HG03159 (cell line): ENCODE results near the gene AGPAT1.
"Not testable (repeated sequence)": the region's sequence is repeated elsewhere in the genome, so short reads cannot be mapped to it uniquely, and the experiment has no call there.

ENCODE experiments used
- ATAC-seq: cut with Tn5 transposase; IDR thresholded peaks from one replicate; pipeline ENCODE4 v1.9.1; 2021; ENCODE audit warnings: mild to moderate bottlenecking, moderate library complexity; ENCODE audit not compliant: unreplicated experiment

Gene AGPAT1

DNA sequence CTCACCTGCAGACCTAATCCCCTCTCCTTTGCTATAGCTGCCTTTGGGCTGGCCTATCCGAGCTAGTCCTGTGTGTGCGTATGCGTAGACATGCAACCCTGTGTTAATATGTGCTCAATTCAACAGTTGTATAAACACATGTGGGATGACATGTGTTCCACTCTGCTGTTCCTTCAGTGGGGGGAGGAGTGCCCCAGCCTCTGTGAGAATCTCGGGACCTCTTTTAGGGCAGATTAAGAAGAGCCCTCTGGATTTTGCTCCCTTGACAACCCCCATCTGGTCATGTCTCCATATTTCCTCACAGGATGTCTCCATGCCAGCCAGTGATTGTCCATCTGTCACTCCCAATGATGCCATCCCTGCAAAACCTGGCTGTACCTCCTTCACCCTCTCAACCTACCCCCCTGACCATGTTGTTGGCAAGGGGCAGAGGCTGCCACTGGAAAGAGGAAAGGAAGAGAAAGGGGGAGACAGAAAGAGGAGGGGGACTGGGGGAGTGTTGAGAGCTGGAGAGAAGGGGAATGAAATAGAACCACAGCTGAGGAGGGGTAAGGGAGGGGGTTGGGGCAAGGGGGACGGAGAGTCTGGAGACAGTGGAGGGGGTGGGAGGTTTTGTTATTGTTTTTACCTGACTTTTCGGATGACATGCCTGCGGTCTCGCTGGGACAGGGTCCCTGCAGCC lies 24.6 kb downstream of the AGPAT1 start:
- no peak for ATAC-seq

DNA sequence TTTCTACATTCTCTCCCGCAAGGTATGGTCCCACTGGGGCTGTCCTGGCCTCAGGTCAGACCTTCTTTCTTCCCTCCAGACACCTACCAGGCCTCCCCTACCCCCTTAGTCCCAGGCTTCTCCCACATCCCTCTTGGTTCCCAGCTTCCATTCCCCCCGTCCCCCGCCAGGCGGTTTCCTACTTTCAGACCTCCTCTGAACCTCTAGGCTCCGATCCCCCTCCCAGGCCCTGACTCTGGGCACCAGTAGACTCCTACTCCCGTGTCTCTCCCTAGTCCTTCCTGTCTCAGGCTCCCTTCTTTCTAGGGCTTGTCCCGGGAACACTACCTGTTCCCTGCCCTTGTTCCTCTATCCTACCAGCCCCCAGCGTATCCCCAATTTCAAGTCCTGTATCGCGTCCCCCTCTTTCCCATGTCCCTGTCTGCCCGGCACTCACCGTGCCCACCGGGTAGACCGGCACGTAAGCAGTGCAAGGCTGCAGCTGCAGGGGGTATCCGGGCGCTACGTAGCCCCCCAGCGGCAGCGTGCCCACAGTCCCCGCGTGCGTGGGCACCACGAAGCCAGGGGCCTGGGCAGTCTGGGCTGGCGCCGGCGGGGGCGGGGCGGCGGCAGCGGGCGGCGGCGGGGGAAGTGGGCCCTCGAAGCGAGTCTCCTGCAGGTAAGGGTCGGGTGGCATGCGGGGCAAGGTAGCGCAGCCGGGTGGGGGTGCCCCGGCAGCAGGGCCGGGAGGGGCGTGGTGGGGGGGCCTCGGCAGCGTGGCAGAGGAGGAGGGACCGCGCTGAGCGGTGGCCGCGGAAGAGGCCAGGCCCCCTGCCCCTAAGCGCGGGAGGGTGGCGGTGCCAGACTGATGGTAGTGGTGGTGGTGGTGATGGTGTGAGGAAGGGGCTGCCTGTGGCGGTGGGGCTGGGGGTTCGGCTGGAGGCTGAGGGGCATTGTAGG lies 25.7 kb downstream of the AGPAT1 start:
- ATAC-seq, result no peak

DNA sequence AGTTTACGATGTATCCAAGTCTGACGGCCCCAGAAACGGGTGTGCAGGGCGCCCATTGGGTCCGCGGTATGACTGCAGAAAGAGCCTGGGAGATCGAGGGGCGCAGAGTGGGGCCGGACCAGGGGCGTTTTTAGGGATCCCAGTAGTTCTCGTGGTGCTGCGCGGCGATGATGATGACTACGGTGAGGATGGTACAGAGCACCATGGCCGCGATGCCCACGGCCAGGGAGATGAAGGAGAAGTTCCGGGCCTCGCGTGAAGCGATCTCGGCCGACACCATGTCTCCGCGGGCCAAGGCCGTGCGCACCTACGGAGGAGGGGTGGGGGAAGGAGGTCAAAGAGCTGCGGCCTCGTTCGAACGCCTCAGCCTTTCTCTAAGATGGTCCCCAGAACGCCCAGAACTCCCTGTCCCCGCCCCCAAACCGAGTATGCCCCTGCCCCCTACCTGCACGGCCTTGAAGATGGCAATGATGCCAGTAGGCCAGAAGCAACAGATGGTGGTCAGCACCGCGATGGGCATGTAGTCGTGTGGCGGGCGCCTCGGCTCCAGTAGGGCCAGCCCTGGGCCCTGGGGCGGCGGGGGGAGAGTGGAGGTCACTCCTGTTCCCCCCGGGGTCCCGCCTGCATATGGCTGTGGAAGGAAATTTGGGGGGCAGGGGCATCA lies 26.7 kb downstream of the AGPAT1 start:
- no peak for ATAC-seq

DNA sequence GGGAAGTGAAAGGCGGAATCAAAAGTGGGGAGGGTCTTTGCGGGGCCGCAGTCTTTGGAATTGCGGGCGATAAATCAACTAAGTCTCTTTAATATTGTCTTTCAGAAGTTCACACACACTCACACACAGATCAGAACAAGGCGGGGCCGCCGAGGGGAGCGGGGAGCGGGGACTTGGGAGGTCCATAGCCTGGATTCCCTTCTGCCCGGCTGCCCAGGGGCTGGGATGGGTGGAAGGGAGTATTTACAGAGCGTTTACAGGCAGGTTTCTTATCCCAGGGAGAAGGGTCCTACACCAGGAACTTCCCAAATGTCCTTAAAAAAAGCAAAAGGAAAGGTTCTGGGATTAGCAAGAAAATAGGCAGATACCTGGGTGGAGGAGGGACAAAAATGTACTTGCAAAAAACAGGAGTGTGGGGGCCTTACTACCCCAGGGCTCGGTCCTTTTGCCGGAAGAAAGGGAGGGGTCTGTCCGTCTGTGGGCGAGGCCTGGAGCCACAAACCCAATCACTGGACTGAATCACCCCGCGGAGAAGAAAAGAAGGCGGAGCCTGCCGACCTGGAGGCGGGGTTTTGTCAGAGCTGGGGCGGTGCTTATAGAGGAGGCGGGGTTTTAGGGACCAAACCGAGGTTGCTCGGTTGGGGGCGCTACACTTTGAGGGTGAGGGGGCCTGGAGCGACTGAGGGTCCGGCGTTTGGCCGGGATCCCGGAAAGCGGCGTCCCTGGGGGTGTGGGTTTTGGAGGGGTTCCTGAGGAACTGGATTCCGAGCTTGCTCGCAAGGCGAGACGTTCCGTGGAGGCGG lies 27.4 kb downstream of the AGPAT1 start:
- no peak for ATAC-seq

DNA sequence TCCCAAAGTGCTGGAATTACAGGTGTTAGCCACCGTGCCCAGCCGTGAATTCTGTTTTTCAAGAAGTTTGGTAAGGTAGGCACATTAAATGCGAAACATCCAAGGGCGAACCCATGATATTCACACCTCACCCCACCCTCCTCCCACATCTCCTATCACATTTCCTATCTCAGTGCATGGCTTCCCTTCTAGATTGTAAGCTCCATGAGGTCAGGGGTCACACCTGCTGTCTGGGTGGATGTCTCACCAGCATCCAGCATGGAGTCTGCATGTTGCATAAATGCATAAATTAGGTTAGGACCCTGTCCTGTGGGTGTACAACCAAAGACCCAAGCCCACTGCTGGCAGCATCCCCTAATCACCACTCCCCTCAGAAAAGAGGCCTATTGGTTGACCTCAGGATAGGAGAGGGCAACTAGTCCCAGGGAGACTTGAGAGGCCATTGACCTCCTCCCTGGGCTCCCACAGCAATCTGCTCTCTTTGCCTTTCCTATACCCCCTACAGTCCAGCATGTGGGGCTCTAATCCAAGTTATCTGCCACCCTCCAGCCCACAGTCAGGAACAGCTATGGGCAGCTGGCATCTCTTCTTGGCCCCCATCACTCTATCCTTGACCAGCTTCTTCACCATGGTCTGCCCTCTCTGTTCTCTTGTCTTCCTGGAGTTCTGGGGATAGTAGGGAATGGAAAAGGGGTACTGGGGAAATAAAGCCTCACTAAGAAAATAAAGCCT lies 28.3 kb downstream of the AGPAT1 start:
- no peak for ATAC-seq

DNA sequence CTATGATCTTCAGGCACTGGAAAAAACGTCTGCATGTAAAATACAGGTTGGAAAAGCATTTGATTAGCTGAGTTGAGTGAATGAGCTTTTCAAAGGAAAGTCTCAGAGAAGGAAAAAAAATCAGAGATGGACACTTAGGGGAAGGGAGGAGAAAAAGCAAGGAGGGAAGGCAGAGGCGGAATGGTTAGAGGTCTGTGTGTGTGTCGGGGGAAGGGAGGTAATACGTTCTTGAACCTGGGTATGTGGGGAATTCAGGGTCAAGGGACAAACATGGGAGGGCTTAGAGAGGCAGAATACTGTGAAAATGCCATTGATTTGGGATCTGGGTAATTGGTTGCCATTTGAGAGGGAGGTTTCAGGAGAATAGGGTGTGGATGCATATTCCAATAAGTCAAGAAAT lies 29.2 kb downstream of the AGPAT1 start:
- no peak for ATAC-seq

DNA sequence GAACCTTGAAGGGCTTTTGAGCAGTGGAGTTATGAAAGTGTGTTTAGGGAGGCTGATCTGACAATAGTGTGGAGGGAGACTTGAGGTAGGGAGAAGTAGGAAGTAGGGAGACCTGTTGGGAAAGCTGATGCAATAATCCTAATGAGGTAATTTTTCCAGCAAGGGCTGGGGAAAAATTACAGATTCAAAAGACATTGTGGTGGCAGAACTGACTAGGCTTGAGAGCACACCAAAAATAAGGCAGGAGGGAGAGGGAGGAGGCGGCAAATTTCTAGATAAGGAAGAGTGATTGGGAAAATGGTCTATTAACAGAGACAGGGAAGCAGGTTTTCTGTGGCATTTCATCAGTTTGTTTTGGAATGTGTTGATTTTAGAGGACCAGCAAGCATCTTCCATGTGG lies 29.6 kb downstream of the AGPAT1 start:
- no peak for ATAC-seq

DNA sequence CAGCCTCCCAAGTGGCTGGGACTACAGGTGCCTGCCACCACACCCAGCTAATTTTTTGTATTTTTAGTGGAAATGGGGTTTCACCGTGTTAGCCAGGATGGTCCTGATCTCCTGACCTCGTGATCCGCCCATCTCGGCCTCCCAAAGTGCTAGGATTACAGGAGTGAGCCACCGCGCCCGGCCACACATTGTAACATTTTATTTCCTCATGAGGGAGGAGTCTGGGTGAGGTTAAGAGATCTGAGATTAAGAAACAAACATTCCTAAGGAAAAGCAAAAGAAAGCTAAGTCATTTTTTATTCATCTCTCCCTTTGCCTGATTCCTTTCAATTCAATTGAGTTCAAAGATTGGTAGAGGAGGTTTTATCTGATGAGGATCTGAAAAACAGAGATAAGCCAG lies 31.6 kb downstream of the AGPAT1 start:
- ATAC-seq, result not testable (repeated sequence)

DNA sequence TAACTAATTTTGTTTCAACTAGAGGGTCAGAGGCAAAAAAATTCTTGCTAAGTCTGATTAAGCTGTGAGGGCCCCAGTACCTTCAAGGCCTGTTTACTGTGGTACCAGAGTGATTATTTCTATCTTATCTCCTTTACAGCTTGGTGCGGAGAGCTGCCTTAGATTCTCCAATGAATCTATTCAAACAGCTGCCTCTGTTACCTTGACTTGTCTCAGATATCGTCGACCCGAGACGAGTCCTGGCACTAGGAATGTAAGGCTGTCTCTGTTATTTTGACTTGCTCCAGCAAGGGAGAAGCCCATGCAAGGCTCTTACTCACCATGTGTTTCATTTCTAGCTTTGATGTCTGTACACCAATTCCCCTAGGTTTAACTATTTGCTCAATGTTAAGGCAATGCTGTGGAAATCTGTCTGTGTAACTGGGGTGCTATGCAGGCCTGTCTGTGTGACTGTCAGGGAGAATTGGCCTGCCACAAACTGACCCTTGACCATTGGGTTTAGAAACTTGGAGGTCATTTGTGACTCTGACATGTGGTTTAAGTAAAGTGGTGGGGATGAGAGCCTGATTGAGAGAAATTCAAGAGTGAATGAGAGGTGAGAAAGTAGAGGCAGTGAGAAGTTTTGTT lies 35.4 kb downstream of the AGPAT1 start:
- no peak for ATAC-seq

DNA sequence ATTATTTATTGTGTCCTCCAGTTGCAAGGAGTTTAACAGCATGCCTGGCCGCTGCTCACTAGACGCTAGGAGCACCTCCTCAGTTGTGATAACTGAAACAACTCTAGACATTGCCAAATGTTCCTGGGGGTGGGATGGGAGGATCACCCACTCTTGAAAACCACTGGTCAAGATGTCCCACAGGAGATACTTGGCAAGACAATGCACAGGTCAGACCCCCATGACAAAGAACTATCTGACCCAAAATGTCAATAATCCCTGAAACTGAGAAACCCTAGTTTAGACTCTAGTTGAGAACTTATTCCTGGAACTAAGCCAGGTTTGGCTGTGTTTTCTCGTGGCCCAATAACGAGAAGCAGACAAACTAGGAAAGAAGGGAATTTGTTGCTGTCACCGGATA lies 36.3 kb downstream of the AGPAT1 start:
- no peak for ATAC-seq

DNA sequence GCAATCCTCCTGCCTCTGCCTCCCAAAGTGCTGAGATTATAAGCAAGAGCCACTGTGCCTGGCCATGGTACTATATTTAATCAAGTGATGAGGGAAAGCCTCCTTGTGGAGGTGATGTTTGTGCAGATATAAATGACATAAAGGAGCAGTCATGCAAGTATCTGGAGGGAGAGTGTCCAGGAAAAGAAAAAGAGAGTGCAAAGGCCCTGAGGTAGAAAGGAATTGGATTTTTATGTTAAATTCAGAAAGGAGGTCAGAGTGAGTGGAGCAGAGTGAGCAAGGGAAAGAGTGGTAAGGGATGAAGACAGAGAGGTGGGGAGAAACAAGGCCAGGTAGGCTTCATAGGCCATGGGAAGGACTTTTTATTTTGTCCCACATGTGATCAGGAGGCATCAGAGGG lies 38.4 kb downstream of the AGPAT1 start:
- no peak for ATAC-seq

DNA sequence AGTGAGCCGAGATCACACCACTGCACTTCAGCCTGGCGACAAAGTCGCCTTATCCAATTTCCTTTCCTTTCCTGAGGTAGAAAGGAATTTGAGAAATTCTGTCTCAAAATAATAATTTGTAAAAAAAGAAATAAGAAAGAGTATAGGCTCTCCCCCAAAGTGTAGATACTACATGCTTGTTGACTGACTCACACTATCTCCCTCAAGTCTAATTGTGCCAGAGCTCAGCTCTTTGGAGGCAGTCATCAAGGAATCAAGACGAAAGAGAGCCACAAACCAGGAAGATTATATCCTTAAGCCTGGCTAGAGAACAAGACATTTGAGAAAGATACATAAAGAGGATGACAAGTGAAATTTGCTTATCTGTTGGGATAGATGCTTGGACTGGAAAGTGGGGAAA lies 42.1 kb downstream of the AGPAT1 start:
- no peak for ATAC-seq

DNA sequence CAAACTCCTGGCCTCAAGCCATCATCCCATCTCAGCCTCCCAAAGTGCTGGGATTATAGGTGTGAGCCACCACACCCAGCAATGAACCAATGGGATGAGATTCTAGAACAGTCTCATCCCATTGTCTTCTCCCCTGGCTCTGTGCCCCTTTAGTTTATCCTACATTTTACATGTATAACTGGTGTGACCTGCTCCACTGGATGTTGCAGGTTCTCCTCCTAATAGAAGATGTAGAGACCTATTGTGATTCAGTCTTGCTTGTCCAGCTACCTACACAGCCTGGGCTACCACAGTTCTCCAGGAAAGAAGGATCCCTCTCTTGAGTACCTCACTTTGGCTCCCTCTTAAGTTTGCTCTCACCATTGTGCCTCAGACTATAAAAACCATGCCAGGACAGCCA lies 43.8 kb downstream of the AGPAT1 start:
- ATAC-seq, result no peak

DNA sequence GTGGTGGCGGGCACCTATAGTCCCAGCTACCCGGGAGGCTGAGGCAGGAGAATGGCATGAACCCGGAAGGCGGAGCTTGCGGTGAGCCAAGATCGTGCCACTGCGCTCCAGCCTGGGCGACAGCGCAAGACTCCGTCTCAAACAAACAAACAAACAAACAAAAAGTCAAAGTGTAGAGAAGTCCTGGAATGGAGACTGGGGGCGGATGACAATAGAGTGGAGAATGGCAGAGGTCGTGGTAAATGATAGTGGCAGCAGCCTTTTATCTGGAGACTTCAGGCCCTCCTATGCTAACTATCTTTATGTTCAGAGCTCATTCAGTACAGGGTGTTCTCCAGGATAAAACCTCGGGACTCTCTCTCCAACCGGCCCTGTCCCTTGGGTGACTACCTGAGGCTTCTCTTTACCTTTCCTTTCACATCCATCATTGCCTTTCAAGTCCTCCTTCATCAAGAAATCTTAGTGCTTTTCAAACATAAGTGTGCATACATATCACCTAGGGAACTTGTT lies 44.4 kb downstream of the AGPAT1 start:
- no peak for ATAC-seq

DNA sequence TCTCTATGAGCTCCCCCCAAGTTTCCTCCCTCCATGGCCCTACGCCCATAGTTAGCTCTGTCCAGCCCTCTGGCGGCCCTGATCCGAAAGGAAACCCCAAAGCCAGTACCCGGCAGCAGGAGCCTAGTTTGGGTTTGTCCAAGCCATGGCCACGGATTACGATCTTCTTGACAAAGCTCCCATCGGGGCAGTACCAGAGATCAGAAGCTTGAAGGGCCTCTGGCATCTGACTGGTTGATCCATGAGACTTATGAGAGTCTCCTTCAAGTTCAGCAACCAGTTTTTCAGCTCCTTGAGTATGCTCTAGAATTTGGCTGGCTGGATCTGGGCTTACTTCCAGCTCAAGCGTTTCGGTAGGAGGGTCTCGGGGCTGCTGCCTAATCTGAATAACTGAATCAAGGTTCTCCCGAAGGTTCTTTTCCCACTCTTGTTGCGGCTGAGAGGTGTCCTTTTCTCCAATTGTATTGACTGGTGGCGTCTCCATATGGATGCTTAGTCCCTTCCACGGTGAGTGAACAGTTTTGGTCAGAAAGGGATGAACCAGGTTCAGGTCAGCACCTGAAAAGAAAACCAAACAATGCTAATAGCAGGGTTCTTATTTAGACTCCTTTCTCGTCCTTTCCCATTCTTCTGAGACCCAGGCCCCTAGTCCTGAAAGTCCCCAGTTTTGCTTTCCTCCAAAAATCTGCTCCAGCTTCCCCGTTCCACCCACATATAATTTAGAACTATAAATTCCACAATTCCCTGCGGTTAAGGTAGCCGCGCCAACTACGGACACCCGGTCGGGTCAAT lies 46.4 kb downstream of the AGPAT1 start:
- ATAC-seq, result no peak

DNA sequence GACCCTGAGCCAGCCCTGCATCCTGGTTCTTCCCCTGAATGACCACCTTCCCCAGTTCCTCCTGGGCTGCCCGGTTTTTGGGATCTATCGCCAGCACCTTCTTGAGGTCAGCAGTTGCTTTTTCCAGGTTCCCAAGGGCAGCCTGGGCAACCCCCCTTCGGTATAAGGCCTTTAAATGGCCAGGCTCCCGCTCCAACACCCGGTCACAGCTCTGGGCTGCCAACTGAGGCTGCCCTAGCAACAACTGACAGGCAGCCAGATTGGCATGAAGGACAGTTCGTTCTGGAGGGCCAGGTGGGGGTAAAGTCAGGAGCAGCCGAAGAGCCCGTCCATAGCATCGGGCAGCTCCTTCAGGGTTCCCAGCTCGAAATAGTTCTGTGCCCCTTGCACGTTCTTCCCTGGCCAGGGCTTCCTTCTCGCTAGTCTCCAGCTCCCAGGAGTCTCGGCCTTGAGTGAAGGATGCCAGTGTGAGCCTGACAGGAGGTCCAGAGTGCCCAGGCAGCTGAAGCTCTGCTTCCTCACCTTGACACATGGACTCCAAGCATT lies 47.1 kb downstream of the AGPAT1 start:
- no peak for ATAC-seq

DNA sequence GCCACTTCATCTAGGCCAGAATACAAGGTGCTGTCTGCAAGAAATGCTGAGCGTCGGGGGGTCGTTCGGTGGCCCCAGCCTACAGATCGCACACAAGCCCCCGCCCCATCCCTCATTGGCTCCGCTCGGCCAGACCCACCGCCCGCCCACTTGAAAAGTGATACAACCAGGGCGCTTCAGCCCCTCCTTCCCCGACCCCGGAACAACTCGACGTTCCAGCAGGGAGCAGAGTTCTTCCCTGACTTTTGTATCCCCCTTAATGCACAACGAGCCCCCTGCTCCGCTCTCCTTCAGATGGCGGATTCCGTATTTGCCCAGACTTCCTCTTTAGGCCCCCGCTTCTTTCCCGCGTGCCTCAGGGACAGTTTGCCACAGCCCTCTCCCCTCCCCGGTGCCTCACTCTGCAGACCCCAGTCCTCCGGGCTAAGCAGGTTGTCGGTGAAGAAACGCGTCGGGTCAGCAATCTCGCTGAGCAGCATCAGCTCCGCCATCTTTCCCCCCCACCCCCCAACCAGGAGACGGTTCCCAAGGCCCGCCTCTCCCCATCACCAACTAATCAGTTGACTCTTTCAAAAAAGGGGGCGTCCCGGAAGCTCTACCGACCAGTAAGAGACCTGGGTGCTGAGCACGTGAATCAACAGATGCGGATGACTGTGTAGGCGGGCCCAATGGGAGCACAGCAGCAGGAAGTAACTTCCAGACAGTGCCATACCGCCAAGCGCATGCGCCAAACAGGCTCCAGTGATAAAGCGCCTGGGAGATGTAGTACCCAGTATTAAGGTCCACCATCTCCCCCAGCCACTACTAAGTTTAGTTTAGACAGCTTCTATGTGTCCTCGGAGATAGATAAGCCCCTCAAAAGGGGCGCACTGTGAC lies 47.9 kb downstream of the AGPAT1 start, which contains the start of gene ATF6B:
ATF6B (minus strand) TSS at position 530 of the 876 bp plus-strand sequence; CDS start at position 491, 39 bp downstream.
- peak; percentile 86 for ATAC-seq

DNA sequence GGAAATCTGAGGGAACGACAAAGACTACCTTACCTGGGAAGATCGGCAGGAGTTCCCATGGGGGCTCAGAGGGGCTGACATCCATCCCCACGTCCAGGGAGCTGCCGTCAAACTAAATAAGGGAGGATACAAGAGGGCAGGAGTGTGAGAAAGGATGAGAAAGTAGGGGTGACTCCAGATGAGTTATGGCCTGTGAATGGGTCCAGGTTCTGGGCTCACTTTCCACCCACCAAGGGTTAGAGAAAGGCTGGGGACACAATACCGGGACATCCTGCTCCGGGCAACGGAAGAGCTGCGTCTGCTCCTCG lies 48.5 kb downstream of the AGPAT1 start:
- no peak for ATAC-seq
